ENCODE results near the gene ZMYM4. TPM values are rescaled to one million over a fixed set of nuclear protein-coding genes. Genes with fewer than 3 reads are reported as not detected.
"Not testable (repeated sequence)": the region's sequence is repeated elsewhere in the genome, so short reads cannot be mapped to it uniquely, and the experiment has no call there.

Gene ZMYM4
- total and polyA plus RNA-seq, 3 donors from 2014 or later = 63.5 to 73.5 (median 68.6) TPM

DNA sequence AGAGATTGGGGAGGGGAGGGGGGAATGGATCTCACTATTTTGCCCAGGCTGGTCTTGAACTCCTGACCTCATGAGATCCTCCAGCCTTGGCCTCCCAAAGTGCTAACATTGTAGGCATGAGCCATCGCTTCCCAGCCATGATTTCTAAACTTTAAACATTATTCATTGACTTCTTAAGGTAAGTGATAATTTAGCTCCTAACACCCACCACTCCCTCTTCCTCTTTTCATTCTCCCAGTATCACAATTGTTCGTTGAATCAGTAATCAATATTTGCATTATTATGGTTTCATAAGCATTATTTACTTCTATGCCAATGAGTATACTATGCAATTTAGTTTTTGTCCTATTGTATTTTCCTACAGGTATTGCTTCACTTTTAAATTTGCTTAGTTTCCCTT is 42.0 kb upstream of the ZMYM4 start:
- no peaks in the 10 kb centered on the region for H3K27me3 ChIP-seq
- H3K9me3 ChIP-seq = no peaks in the 10 kb centered on the region
- no peak for DNase-seq
- no peak overlapping the region for H3K4me3 ChIP-seq
- 82 to 92% methylated on average over 2 of the region's 2 CpGs for WGBS, 2 donors
- no peaks in the 10 kb centered on the region for H3K36me3 ChIP-seq (ENCODE audit: low read depth, missing control alignments)
- TF ChIP-seq POLR2A (IDR thresholded peaks at IDR 0.05) (no peak), CTCF (IDR thresholded peaks at IDR 0.05) (no peak)
- intact Hi-C loops (cut with DNase I; ENCODE audit: low total_unique reads) = no loop called here
- H3K27ac ChIP-seq = no peak overlapping the region
- no peaks in the 10 kb centered on the region for H3K4me1 ChIP-seq

DNA sequence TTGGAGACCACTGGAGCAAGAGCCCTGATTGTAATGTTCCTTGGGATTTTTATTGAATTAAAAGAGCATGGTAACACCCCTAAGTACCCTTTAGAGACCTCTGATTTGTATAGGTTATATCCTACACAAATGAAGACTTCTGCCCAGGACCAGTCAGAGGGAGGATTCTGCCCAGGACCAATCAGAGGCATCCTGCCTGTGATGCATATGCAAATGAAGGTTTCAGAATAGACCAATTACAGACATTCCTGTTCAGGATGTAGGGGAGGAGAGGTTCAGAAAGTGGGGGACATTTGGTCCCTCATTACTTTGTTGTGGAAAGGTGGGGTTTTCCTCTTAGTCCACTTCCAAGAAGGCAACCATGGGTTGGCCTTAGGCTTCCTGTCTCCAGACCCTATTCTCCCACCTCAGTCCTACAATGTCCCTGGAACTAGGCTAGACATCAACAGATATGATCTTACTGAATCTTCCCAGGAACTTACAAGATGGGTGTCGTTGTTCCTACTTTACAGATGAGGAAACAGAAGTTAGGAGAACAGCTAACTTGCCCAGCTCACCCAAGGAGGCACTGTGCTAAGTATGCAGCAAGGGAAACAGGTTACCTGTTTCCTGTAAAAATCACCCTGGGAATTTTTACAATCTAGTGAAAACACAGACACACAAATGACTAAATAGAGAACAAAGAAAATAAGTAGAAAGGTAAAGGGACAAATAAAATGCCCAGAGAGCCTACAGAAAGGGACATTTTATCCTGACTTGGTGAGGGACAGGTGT is 38.7 kb upstream of the ZMYM4 start:
- H3K4me3 ChIP-seq = no peak overlapping the region
- no peaks in the 10 kb centered on the region for H3K9me3 ChIP-seq
- no peak for DNase-seq
- intact Hi-C loops (cut with DNase I; ENCODE audit: low total_unique reads) = no loop called here
- H3K36me3 ChIP-seq (ENCODE audit: low read depth, missing control alignments) = no peaks in the 10 kb centered on the region
- TF ChIP-seq CTCF (IDR thresholded peaks at IDR 0.05) = no peak
- 83 to 85% methylated on average over 1 of the region's 1 CpG for WGBS, 2 donors
- no peaks in the 10 kb centered on the region for H3K4me1 ChIP-seq
- no peak overlapping the region for H3K27ac ChIP-seq
- H3K27me3 ChIP-seq = no peaks in the 10 kb centered on the region

DNA sequence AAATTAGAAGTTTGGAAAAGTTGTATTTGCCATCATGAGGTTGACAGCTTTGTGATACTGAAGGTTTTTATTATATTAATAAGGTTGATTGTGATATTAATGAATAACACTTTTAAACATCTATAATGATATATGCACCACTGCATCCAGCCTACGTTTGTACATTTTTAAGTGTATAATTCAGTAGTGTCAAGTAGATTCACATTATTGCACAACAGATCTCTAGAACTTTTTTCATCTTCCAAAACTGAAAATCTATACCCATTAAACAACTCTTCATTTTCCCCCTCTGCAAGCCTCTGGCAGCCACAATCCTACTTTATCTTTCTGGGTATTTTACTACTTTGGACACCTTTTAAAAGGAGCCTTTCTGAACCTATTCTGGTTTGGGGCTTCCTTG is 37.2 kb upstream of the ZMYM4 start:
- H3K4me1 ChIP-seq = no peaks in the 10 kb centered on the region
- WGBS, 2 donors = 79 to 85% methylated on average over 1 of the region's 1 CpG
- H3K27ac ChIP-seq = no peak overlapping the region
- H3K4me3 ChIP-seq = no peak overlapping the region
- intact Hi-C loops (cut with DNase I; ENCODE audit: low total_unique reads) = no loop called here
- no peak for DNase-seq
- no peaks in the 10 kb centered on the region for H3K9me3 ChIP-seq
- no peaks in the 10 kb centered on the region for H3K27me3 ChIP-seq
- TF ChIP-seq POLR2A (IDR thresholded peaks at IDR 0.05) (no peak), CTCF (IDR thresholded peaks at IDR 0.05) (no peak)
- no peaks in the 10 kb centered on the region for H3K36me3 ChIP-seq (ENCODE audit: low read depth, missing control alignments)

GRCh38 chr1:35236772-35237171 is 31.7 kb upstream of the ZMYM4 start:
- intact Hi-C loops (cut with DNase I; ENCODE audit: low total_unique reads); H3K4me3 ChIP-seq; H3K4me1 ChIP-seq; H3K27me3 ChIP-seq; H3K36me3 ChIP-seq (ENCODE audit: low read depth, missing control alignments); H3K27ac ChIP-seq; H3K9me3 ChIP-seq; DNase-seq: not testable (repeated sequence)
- WGBS, 2 donors = 100% methylated on average over 2 of the region's 2 CpGs

DNA sequence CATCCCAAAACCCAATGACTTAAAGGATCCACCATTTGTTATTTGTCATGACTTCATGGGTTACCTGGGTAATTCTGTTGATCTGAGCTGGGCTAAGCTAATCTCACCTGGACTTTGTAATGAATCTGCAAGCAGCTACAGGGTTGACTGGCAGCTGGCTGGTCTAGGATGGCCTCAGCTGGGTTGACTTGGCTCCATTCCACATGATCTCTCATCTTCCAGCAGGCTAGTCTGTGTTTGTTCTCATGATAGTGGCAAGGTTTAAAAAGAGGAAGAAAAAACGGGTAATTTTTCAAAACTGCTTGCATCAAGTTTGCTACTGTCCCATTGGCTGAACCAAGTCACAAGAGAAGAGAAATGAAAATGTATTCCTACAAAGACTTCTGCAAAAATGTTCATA is 24.8 kb upstream of the ZMYM4 start:
- intact Hi-C loops (cut with DNase I; ENCODE audit: low total_unique reads) = no loop called here
- Histone ChIP-seq H3K27me3 (no peaks in the 10 kb centered on the region), H3K27ac (no peak overlapping the region), H3K36me3 (ENCODE audit: low read depth, missing control alignments) (no peaks in the 10 kb centered on the region), H3K4me3 (no peak overlapping the region), H3K4me1 (no peaks in the 10 kb centered on the region), H3K9me3 (no peaks in the 10 kb centered on the region)
- 56 to 68% methylated on average over 1 of the region's 1 CpG for WGBS, 2 donors
- no peak for TF ChIP-seq CTCF (IDR thresholded peaks at IDR 0.05)
- TF ChIP-seq POLR2A (IDR thresholded peaks at IDR 0.05) = no peak
- no peak for DNase-seq
